Fibroblast of skin of left biceps (primary cell): Measurements from ENCODE around the gene FAM53C.
"Not testable (repeated sequence)": the region's sequence is repeated elsewhere in the genome, so short reads cannot be mapped to it uniquely, and the experiment has no call there.

Experiments
- DNase-seq, 2 experiments: peaks; one replicate each; pipeline ENCODE4 v3.0.0-alpha.2; 2013; ENCODE audit warnings: low read depth in 2 of 2

FAM53C gene

DNA sequence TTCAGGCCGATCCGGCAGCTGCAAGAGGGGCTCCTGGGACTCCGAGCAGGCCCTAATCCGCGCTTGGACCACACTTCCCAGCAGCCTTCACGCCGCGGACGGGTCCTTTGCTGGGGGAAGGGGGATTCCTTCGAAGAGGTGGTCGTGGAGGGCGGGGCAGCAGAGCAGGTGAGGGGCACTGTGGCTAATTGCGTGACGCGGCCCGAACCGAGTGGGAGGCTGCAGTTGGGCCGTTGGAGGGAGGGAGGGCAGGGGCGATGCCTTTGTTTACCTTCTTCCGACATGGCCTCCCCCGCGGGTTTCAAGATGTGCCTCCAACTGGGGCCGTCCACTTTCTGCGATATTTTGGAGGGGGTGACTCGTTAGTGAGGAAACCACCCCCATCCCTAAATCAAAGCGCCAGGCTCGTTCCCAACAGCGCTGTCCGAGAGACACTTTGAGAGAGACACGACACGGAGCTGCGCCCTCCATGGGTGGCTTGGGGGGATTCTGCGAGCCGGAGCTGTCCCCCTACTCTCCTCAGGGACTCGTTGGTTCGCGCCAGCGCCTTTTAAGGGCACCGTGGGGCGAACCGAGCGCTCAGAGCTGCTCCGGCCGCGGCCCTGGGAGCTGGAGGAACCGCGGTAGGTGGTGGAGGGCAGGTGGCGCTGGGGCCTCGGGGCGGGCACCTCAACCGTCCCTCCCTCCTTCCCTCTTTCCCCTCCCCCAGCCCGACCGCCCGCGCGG lies at the start of gene FAM53C:
Gene FAM53C, plus strand, starts transcription at position 582 of the 726 bp plus-strand sequence. CDS start 3,070 bp downstream, outside the sequence.
- DNase-seq: peak; percentile 82 to 87

DNA sequence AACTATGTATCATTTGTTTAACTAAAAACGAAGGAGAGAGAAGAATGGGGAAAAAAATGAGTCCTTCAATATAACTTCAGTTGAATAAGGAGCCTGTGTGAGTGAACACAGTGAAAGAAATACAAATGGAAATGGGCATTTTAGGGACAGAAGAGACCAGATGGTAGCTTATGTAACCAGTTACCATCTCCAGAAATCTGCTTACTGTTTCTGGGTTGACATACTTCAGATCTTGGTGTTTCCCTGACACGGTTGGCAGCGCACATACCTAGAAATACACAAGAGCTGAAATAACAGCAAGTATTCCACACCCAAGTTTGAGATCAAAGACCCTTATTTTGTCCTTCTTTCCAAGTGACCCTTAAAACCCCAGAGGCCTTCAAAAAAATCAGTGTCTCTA lies 48.8 kb upstream of the FAM53C start:
- DNase-seq: no peak

DNA sequence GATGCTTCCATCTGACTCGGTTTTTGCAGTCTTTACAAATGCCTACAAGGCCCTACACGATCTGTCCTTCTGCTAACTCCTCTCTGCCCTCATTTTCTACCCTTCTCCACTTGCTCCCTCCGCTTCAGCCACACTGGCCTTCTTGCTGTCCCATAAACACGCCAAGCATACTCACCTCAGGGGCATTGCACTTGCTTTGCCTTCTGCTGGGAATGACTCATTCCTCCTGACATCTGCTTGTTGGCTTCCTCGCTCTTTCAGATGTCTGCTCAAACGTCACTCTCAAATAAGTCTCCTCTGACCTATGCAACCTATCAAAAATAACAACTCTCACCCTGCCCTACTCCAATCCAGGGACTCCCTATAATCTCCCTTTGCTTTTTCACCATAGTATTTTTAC lies 34.7 kb upstream of the FAM53C start:
- DNase-seq: no peak

DNA sequence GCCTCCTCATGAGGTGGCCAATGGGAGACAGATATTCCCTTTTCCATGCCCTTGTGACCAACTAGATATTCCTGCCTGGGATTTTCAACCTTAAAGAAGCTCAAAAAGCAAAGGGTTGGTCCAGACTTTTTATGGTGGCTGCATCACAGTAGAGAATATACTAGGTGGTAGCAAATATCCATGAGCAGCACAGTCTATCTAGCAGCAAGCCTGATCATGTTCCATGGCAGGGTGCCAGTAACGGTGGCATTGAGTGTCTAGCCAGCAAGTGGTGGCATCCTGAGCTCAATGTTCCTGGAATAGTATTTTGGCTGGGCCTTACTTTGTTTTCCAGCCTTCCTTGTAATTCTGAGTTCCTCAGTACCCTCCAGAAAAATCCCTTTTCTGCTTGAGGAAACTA lies 32.3 kb upstream of the FAM53C start:
- no peak for DNase-seq

DNA sequence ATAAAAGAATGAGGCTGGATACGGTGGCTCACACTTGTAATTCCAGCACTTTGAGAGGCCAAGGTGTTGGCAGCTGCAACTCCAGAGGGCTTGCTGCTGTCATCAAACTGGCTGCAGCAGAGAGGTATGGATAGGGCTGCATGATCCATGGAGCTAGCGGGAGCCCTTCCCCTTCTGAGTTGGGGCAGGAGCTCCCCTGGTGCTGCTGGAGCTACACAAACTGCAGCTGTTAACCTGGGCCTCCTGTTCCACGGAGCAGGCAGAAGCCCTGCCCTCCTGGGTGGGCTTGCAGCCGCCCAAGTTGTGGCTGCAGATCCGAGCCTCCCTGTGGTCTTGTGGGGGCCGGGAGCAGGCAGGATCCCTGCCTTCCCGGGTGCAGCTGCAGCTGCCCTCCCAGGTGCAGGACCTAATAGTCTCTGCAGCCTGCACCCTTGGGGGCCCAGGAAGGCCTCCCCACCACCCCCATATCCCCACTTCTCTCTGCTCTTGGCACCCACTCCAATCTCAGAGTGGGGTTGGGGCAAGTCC lies 22.3 kb upstream of the FAM53C start:
- DNase-seq: no peak

DNA sequence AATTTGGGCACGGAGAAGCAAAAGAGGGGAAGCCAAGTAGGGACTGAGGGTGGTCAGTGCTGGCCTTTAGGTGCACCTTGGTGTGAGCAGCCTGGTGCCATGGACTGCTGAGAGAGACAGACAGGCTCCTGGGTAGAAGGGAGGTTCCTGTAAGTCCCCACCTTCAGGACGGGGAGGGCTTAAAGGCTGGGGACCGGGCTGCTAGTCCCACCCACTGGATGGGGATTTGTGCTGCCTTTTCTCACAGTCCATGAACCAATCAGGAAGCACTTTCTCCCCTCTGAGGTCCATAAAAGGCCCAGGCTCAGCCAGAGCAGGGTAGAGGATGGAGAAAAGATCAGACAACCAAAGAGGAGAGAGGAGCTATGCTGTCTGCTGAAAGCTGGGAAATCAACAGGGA lies 21.7 kb upstream of the FAM53C start:
- DNase-seq: no peak

DNA sequence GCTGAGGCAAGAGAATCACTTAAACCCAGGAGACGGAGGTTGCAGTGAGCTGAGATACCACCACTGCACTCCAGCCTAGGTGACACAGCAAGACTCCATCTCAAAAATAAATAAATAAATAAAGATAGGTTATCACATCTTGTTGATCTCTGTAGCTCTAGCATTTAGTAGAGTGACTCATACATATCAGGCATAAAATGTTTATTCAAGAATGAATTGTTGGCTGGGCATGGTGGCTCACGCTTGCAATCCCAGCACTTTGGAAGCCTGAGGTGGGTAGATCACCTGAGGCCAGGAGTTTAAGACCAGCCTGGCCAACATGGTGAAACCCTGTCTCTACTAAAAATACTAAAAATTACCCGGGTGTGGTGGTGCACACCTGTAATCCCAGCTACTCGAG lies 19.9 kb upstream of the FAM53C start:
- DNase-seq: not testable (repeated sequence)

DNA sequence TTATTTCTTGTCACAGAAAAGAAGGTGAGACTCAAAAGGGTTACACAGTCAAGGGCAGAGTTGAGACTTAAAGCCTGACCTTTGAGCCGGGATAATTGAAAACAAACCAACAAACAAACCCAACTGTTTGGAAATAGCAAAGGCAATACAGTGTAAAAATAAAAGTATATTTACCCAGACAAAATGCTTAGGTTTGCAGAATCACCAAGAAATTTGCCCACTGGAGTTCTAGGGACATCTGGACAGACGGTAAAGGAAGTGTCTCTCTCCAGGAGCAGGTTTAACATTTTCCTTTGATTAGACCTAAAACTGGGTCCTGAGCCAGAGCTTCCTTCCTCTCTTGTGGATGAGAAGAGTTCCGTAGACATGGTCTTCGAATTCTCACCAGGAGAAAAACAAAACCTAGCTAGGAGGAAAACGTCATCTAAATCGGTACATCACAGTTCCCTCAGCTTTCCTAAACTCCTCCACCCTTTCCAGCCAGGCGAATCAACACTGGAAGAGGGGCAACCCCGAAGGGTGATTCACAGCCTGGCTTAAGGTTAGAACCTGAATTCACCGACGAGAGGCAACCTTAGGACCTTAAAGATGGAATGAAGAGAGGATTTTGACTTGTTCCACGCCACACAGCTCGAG lies 7.1 kb upstream of the FAM53C start:
- no peak for DNase-seq

DNA sequence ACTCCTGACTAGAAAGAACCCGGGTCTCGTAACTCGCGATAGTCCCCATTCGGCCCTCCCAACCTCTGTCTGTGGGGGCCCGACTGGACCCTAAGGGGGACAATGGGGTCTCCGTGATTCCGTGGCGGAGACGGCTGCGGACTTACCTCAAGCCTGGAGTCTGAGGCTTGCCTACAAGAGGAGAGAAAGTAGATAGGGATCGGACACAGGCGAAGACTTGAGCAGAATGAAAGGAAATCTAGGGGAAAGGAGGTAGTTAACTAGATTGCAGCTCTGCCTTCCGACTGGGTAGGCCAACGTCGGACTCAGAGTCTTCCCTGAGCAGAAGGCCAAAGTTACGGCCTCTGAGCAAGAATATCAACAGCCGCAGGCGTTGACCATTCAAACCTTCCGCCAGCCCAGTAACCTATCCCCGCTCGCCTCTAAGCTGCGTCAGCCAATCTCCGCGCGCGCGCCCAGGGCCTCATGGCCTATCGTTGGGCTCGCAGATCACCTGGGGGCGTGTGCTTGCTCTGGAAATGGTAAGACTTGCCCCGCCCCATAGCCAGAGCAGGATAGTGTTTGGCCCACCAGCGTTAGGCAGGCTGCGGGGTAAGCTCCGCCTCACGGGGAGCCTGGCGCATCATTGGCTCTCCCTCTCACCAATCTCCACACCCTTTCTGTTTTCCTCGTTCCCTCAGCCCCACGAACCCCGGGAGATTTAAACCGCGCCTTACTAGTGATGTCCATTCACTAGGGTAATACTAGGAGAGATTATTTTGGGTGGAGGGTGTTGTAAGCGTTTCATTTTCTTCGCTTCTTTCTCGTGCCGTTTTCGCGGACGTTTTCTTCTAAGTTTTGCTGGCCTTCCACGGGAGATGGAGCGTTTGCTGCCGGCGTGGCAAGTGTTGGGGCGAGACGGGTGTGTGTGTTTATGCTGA lies 6.4 kb upstream of the FAM53C start, which contains the start of gene CDC25C:
Gene CDC25C, minus strand, starts transcription at position 356 of the 920 bp plus-strand sequence. CDS start 624 bp downstream, outside the sequence.
- peak; percentile 97 to 98 for DNase-seq

DNA sequence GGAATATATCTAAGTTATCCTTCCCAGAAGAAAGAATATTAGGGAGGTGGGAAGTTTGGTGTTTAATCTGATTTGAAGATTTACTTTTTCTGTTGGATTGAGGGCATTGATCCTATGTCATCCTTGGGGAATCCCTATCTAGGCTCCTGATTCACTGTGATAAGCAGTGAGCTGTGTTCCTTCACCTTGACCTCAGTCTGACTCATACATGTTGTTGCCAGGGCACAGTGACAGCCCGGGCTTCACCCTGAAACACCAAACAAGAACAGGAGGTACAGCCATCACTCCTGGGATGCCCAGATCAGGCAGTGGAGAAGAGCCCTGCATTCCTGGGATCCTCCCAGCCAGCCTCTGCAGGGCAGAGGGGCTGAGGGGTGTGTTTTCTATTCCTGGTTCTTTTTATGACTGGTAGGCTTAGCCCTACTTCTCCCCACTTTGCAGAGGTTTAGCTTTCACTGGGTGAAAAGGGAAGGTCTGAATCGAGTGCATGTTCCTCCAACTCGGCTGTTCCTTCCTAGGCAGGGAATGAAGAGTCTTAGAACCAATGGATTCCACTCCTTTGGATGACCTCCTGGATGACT lies 3.1 kb upstream of the FAM53C start:
- no peak for DNase-seq

DNA sequence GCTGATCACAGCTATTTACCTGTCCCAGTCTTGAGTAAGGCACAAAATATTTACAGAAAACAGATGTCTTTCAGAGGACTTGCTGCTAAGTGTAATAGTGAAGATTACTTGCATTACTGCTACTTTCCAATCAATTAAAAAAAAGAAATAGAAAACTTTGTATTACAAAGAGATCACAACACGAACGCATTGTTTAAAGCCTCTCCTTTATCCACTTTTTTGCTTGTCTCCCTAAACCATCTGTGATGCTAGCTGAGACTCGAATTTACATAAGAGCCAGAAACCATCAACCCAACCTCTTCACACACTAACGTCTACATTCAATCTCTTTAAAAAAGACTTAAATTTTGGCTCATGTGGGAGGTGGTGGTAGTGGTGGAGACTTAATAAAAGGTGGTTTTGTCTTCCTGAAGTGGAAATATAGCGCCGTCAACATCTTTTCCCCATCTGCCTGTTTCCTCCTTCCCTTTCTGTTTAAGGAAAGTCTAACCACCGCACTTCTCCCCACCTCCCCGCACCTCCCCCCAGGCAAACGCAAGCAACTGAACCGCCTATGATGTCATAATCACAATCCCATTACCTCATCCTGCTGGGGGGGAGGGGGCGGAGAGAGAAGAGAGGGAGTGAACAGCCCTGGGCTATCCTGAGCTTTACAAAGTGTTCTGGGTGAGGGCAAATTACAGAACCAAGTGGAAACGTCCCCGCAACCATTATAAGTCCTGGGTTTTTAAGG lies 948 bp upstream of the FAM53C start:
- peak in 1 of 2 experiments; percentile 58 for DNase-seq

DNA sequence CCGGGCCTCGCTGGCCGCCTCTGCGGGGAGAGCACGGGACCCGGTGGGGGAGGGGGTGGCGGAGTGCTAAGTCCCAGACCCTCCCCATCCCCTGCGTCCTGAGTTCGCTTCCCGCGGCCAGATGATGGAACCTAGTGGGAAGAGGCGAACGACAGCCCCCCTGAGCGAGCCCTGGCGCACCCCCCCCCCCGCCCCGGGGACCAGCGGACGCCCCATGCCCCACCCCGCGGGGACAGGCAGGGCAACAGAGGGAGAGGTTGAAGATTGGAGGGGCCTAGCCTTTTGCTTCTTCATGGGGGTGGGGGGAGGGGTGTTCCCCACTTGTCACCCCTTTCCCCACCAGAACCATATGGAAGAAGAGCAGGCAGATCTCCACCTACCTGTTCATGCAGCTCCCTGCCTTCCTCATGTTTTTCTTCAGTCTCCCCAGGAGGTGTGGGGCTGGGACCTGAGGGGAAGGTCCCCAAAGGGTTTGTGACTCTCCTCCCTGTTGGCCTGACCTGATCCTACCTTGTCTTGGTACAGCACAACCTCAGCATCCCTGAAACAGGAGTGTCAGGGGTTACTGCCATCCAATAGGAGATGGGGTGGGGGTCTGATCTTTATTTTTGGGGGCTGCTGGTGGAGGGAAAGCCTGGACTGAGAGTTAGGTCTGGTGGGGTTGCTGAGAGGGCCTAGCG lies 485 bp downstream of the FAM53C start:
- DNase-seq: no peak

DNA sequence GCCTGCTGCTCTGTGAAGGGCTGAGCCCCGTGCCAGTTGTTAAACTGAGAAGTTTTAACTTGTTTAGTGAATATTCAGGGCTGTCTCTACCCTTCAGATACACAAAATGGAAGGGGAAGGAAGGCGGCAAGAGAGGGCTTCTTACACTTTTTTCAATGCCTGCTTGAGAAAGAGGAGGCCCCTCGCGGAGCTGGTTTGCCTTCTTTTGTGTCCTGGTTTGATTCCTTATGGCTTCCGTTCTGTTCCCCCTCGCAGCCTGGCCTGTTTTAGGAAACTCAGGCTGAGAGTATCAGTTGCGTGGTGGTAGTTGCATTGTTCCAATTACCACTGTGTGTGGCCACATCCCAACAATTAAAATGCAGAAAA lies 1.0 kb downstream of the FAM53C start:
- DNase-seq: no peak

DNA sequence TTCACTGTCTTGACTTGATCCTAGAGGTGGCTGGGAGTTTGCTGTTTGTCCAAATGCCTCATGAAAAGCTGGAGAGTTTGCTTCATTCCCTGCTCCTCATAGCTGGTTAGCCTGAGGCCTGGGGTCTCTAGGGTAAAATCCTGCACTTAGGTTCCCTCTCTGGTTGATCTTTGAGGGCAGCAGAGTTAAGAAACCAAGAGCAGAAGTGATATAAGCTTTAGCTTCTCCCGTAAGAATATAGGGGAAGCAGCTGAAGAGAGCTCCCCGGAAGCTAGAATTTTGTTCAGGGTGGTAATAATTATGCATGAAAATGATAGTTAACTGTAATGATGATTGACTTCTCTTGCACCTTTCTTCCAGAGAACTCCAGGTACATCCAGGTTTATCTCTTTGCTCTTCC lies 1.4 kb downstream of the FAM53C start:
- no peak for DNase-seq

DNA sequence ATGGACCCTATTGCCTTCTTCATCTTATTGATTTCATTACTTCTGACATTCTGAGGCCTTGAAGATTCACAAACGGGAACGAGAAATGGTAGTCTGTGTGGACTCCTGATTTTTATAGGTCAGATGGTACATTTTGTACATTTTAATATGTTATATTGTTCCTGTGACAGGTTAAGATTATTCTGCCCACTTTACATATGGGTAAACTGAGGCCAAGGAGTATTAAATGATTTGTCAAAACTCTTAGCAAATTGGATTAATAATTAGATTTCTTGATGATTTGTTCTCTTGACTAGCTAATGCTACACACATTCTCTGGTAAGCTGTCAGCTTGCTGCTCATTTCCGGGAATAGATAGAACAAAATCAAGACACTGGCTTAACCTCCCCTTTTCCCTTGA lies 1.9 kb downstream of the FAM53C start:
- no peak for DNase-seq

DNA sequence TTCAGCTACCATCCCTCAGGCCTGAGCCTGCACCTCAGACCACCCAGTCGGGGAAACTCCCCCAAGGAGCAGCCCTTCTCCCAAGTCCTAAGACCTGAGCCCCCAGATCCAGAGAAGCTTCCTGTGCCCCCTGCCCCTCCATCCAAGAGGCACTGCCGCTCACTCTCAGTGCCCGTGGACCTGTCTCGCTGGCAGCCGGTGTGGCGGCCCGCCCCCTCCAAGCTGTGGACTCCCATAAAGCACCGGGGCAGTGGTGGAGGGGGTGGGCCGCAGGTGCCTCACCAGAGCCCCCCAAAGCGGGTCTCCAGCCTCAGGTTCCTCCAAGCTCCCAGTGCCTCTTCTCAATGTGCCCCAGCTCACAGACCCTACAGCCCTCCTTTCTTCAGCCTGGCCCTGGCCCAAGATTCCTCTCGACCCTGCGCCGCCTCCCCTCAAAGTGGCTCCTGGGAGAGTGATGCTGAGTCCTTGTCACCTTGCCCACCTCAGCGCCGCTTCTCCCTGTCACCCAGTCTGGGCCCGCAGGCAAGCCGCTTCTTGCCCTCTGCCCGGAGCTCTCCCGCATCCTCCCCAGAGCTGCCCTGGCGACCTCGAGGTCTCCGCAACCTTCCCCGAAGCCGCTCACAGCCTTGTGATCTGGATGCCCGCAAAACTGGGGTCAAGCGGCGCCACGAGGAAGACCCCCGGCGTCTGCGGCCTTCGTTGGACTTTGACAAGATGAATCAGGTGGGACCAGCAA lies 7.0 kb downstream of the FAM53C start:
- DNase-seq: no peak

DNA sequence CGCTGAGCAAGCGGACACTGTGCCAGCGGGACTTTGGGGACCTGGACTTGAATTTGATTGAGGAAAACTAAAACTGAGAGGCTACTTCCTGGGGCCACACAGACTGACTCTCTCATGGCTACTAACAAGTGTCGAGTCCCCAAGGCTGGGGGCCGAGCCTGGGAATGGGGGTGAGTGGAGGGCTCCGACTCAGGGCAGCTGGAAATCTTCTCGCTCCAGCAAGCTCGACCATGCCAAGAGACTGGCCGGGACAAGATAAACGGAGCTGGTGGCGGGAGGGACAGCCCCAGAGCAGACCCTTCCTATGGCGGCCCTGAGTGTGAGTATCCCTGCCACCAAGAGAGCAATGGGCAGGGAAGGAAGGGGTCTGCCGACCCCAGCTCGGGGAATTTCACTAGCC lies 8.8 kb downstream of the FAM53C start:
- DNase-seq: no peak

DNA sequence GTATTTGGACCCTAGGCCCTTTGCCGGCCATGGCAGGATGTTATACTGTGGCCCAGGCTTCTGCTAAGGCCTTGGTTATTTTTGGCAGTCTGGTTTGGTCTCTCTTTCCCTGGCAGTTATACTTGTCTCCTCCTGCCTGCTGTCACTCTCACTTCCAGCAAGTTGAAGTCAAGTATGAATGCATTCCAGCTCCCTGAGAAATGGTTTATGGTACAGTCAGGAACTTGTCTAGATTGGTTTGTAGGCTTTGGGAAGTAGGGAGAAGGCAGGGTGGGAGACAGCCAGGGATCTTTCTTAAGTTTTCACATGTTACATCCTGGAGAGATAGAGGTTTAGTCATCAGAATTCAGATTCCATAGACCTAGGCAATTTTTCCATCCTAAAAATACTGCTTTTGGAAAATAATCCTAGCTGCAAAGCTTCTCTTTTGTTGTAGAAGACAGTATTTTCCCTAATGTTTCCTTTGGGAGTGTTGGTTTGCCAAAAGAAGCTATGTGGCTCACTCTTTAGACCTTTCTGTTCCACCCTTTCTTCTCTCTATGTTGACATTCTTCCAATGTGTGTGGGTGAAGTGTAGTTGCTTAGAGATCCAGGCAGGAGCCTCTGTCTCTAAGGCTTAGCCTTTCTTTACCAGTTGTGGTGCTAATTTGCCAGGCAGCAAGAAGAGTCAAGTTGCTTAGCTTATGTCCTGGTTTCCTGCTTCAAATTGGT lies 11.9 kb downstream of the FAM53C start:
- DNase-seq: peak; percentile 2

DNA sequence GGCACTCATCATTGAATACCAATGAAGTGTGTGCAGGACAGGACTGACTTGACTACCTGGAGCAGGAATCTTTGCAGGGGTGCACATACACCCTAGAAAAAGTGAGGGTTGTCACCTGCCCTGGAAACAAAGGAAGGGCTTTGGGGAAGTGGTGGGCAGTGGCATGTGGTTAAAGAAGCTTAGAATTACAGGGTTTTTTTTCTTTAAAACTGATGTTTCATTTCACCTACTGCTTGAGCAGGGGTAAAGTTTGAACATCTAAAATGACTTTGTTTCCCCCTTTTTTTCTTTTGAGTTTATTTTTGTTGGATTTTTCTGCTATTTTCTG lies 12.5 kb downstream of the FAM53C start:
- no peak for DNase-seq
